ENCODE data around the gene RAVER1. TPM values are rescaled to one million over a fixed set of nuclear protein-coding genes. Genes with fewer than 3 reads are reported as not detected.

Gene RAVER1
- total and polyA plus RNA-seq, 9 of the 15 experiments (the other 6 are each of a cell fraction or from before 2014, with no cell fraction given) = 0.06 to 113 (median 7.0) TPM

GRCh38 chr19:10380313-10381102 lies 47.2 kb upstream of the RAVER1 start, which contains the start of gene TYK2 (continued):
- TF ChIP-seq GTF2A2 (tag; IDR thresholded peaks at IDR 0.05) (no peak), ESRRA (IDR thresholded peaks at IDR 0.05; ENCODE audit: borderline replicate concordance, low read depth) (peak; percentile 8; the same call in 1 of the 2 replicates), ZNF3 (CRISPR knock-in tag; IDR thresholded peaks at IDR 0.05) (no peak), GABPB2 (CRISPR knock-in tag; conservative IDR thresholded peaks at IDR 0.05) (no peak), CLOCK (CRISPR knock-in tag; IDR thresholded peaks at IDR 0.05; ENCODE audit: borderline replicate concordance) (no peak), FUS (optimal IDR thresholded peaks at IDR 0.05; ENCODE audit: low read depth, low read length) (no peak), NR4A1 (CRISPR knock-in tag; IDR thresholded peaks at IDR 0.05) (no peak), NR4A1 (tag; IDR thresholded peaks at IDR 0.05) (no peak), KDM2B (CRISPR knock-in tag; IDR thresholded peaks at IDR 0.05) (0 out of 2 replicates have a peak, but pooled peaks have one; percentile 54), XRCC3 (IDR thresholded peaks at IDR 0.05) (no peak), ZNF644 (tag; IDR thresholded peaks at IDR 0.05; ENCODE audit: low read depth) (no peak), CHD1 (IDR thresholded peaks at IDR 0.05; ENCODE audit: low read length) (peak; percentile 51), RBM14 (IDR thresholded peaks at IDR 0.05; ENCODE audit: borderline replicate concordance, insufficient read depth, low read depth, low read length) (no peak), SIX5 (IDR thresholded peaks at IDR 0.05; ENCODE audit: borderline replicate concordance in 1 of 2, insufficient read depth in 1 of 2, low read depth in 1 of 2, low read length in 2 of 2) (no peak), CREB1 (IDR thresholded peaks at IDR 0.05) (peak; percentile 93), CREB1 (CRISPR knock-in tag; IDR thresholded peaks at IDR 0.05) (peak; percentile 97), ZBTB1 (CRISPR knock-in tag; IDR thresholded peaks at IDR 0.05; ENCODE audit: borderline replicate concordance, low read depth) (no peak), DDX20 (tag; IDR thresholded peaks at IDR 0.05; ENCODE audit: low read depth) (no peak)
- TF ChIP-seq, protein P1, sequence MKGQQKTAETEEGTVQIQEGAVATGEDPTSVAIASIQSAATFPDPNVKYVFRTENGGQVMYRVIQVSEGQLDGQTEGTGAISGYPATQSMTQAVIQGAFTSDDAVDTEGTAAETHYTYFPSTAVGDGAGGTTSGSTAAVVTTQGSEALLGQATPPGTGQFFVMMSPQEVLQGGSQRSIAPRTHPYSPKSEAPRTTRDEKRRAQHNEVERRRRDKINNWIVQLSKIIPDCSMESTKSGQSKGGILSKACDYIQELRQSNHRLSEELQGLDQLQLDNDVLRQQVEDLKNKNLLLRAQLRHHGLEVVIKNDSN (CRISPR knock-in tag; IDR thresholded peaks at IDR 0.05) = no peak; the same call in none of the 2 replicates
- TF ChIP-seq, protein P2, sequence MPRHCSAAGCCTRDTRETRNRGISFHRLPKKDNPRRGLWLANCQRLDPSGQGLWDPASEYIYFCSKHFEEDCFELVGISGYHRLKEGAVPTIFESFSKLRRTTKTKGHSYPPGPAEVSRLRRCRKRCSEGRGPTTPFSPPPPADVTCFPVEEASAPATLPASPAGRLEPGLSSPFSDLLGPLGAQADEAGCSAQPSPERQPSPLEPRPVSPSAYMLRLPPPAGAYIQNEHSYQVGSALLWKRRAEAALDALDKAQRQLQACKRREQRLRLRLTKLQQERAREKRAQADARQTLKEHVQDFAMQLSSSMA (CRISPR knock-in tag; IDR thresholded peaks at IDR 0.05) = no peak
- TF ChIP-seq, protein P3, sequence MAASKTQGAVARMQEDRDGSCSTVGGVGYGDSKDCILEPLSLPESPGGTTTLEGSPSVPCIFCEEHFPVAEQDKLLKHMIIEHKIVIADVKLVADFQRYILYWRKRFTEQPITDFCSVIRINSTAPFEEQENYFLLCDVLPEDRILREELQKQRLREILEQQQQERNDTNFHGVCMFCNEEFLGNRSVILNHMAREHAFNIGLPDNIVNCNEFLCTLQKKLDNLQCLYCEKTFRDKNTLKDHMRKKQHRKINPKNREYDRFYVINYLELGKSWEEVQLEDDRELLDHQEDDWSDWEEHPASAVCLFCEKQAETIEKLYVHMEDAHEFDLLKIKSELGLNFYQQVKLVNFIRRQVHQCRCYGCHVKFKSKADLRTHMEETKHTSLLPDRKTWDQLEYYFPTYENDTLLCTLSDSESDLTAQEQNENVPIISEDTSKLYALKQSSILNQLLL (CRISPR knock-in tag; IDR thresholded peaks at IDR 0.05; ENCODE audit: borderline replicate concordance) = no peak

Measured in K562 (cell line).